ENCODE results near the gene PLCD3. TPM values are rescaled to one million over a fixed set of nuclear protein-coding genes. Genes with fewer than 3 reads are reported as not detected.

The PLCD3 gene
- total and polyA plus RNA-seq, 2 of the 8 experiments (the other 6 are each of a cell fraction or from before 2014, with no cell fraction given) = 26.5 to 48.1 TPM

GRCh38 chr17:45108051-45108450 lies 24.3 kb downstream of the PLCD3 start (continued):
- TF ChIP-seq POU5F1 (IDR thresholded peaks at IDR 0.05; ENCODE audit: low read depth, low read length) (no peak), TEAD4 (IDR thresholded peaks at IDR 0.05; ENCODE audit: low read depth, low read length) (no peak)
